Measurements from ENCODE around the gene SPG11. TPM values are rescaled to one million over a fixed set of nuclear protein-coding genes. Genes with fewer than 3 reads are reported as not detected.
A peak's percentile ranks its signal among the peaks of the same experiment; 100 is the strongest.

The SPG11 gene
- total and polyA plus RNA-seq, 2 of the 13 experiments (the other 11 are each of a cell fraction or from before 2014, with no cell fraction given) = 31.5 to 40.7 TPM

DNA sequence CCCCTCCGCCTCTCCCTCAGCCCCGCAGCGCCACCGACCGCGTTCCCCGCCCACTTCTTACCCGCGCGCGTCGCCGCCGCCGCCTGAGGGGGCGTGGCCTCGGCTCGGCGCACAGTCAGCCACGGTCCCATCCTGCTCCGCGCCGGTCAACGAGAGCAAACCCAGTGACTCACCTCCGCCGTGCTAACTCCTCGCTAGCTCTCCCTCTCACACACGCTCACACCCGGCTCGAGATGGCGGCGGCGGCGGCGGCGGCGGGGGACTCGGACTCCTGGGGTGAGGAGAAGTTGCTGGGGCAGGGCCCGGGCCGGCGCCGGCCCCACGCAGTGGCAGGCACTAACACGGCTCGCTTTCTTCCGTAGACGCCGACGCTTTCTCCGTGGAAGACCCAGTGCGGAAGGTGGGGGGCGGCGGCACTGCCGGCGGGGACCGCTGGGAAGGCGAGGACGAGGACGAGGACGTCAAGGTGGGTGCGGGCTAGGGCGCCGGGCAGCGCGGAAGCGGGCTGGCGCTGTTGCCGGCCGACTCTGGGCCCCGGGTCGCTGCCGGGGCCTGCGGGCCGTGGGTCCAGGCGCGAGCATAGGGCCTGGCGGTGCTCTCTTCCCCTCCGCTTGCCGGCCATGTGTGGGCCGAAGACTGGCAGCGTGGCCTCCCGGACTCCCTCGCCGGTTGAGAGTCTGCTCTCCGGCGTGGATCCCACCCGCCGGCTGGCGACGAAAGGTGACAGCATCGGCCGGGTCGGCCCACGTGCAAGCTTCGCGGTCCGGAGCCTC is 126.3 kb downstream of the SPG11 start, which contains the start of gene EIF3J (continued):
- TF ChIP-seq ZNF441 (CRISPR knock-in tag; IDR thresholded peaks at IDR 0.05; ENCODE audit: borderline replicate concordance) = 0 out of 2 replicates have a peak, but pooled peaks have one; percentile 19
- TF ChIP-seq, protein P1, sequence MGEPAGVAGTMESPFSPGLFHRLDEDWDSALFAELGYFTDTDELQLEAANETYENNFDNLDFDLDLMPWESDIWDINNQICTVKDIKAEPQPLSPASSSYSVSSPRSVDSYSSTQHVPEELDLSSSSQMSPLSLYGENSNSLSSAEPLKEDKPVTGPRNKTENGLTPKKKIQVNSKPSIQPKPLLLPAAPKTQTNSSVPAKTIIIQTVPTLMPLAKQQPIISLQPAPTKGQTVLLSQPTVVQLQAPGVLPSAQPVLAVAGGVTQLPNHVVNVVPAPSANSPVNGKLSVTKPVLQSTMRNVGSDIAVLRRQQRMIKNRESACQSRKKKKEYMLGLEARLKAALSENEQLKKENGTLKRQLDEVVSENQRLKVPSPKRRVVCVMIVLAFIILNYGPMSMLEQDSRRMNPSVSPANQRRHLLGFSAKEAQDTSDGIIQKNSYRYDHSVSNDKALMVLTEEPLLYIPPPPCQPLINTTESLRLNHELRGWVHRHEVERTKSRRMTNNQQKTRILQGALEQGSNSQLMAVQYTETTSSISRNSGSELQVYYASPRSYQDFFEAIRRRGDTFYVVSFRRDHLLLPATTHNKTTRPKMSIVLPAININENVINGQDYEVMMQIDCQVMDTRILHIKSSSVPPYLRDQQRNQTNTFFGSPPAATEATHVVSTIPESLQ (CRISPR knock-in tag; conservative IDR thresholded peaks at IDR 0.05) = no peak
- no peak for TF ChIP-seq ELF3 (CRISPR knock-in tag; IDR thresholded peaks at IDR 0.05)
- TF ChIP-seq ZNF343 (CRISPR knock-in tag; IDR thresholded peaks at IDR 0.05) = no peak
- TF ChIP-seq ZNF703 (CRISPR knock-in tag; IDR thresholded peaks at IDR 0.05; ENCODE audit: borderline replicate concordance) = no peak; the same call in 1 of the 2 replicates
- TF ChIP-seq ZNF292 (CRISPR knock-in tag; IDR thresholded peaks at IDR 0.05; ENCODE audit: borderline replicate concordance, low read depth) = no peak
- TF ChIP-seq ZNF546 (CRISPR knock-in tag; conservative IDR thresholded peaks at IDR 0.05) = no peak; the same call in 1 of the 2 replicates
- TF ChIP-seq JUNB (CRISPR knock-in tag; IDR thresholded peaks at IDR 0.05; ENCODE audit: borderline replicate concordance) = peak; percentile 61; the same call in 1 of the 2 replicates
- TF ChIP-seq, protein P2, sequence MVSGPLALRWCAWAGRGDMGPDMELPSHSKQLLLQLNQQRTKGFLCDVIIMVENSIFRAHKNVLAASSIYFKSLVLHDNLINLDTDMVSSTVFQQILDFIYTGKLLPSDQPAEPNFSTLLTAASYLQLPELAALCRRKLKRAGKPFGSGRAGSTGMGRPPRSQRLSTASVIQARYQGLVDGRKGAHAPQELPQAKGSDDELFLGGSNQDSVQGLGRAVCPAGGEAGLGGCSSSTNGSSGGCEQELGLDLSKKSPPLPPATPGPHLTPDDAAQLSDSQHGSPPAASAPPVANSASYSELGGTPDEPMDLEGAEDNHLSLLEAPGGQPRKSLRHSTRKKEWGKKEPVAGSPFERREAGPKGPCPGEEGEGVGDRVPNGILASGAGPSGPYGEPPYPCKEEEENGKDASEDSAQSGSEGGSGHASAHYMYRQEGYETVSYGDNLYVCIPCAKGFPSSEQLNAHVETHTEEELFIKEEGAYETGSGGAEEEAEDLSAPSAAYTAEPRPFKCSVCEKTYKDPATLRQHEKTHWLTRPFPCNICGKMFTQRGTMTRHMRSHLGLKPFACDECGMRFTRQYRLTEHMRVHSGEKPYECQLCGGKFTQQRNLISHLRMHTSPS (CRISPR knock-in tag; IDR thresholded peaks at IDR 0.05; ENCODE audit: low read depth) = peak; percentile 44; the same call in 1 of the 2 replicates
- no peak; the same call in 1 of the 2 replicates for TF ChIP-seq ZSCAN12 (CRISPR knock-in tag; IDR thresholded peaks at IDR 0.05)
- TF ChIP-seq, protein P3, sequence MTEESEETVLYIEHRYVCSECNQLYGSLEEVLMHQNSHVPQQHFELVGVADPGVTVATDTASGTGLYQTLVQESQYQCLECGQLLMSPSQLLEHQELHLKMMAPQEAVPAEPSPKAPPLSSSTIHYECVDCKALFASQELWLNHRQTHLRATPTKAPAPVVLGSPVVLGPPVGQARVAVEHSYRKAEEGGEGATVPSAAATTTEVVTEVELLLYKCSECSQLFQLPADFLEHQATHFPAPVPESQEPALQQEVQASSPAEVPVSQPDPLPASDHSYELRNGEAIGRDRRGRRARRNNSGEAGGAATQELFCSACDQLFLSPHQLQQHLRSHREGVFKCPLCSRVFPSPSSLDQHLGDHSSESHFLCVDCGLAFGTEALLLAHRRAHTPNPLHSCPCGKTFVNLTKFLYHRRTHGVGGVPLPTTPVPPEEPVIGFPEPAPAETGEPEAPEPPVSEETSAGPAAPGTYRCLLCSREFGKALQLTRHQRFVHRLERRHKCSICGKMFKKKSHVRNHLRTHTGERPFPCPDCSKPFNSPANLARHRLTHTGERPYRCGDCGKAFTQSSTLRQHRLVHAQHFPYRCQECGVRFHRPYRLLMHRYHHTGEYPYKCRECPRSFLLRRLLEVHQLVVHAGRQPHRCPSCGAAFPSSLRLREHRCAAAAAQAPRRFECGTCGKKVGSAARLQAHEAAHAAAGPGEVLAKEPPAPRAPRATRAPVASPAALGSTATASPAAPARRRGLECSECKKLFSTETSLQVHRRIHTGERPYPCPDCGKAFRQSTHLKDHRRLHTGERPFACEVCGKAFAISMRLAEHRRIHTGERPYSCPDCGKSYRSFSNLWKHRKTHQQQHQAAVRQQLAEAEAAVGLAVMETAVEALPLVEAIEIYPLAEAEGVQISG (CRISPR knock-in tag; IDR thresholded peaks at IDR 0.05) = peak; percentile 98
- no peak for TF ChIP-seq CEBPB (IDR thresholded peaks at IDR 0.05; ENCODE audit: borderline replicate concordance, low read depth, low read length)
- TF ChIP-seq ZNF274 (CRISPR knock-in tag; IDR thresholded peaks at IDR 0.05) = no peak
- TF ChIP-seq ZNF839 (CRISPR knock-in tag; IDR thresholded peaks at IDR 0.05; ENCODE audit: borderline replicate concordance) = peak; percentile 90
- TF ChIP-seq, protein P4, sequence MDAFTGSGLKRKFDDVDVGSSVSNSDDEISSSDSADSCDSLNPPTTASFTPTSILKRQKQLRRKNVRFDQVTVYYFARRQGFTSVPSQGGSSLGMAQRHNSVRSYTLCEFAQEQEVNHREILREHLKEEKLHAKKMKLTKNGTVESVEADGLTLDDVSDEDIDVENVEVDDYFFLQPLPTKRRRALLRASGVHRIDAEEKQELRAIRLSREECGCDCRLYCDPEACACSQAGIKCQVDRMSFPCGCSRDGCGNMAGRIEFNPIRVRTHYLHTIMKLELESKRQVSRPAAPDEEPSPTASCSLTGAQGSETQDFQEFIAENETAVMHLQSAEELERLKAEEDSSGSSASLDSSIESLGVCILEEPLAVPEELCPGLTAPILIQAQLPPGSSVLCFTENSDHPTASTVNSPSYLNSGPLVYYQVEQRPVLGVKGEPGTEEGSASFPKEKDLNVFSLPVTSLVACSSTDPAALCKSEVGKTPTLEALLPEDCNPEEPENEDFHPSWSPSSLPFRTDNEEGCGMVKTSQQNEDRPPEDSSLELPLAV (CRISPR knock-in tag; conservative IDR thresholded peaks at IDR 0.05; ENCODE audit: low read depth) = no peak
- peak; percentile 10 for TF ChIP-seq HNRNPK (IDR thresholded peaks at IDR 0.05; ENCODE audit: low read depth, low read length, poor library complexity, severe bottlenecking)
- no peak for TF ChIP-seq ZHX1 (CRISPR knock-in tag; IDR thresholded peaks at IDR 0.05; ENCODE audit: low read depth)
